Measurements from ENCODE around the gene SLC4A4.

DNA sequence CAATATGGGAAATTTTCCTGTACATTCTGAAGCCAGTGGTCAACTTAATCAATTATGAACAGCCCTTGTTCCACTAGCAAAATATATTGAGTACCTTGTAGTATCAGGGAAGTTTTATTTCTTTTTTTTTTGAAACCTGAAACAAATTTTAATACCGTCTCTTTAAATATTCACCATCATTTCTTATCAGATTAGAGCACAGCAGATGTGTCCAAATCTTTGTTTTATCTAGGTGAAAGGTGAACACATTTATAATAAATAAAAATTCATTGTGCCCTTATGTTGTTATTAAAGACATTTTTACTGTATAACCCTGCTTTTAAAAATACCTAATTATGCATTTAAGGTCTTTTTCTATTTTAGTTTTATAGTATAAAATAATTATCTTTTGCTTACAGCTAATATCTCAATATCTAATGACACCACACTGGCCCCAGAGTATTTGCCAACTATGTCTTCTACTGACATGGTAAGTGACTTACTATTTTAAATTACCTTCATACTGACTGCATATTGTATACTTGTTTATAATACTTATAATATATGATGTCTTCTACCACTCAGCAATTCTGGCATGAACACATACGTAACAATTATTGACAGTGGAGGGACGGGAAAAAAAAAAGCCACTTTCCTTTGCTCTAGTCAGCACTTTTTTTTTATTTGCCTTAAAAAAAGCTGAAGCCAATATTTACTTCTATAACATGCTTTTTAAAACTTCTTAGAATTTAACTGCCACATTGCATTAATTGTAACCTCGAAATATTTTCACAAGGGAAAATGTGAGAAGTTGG, 147.9 kb downstream of the SLC4A4 start:
- TF ChIP-seq POLR2A (IDR thresholded peaks at IDR 0.05) = no peak
- TF ChIP-seq, protein P1, sequence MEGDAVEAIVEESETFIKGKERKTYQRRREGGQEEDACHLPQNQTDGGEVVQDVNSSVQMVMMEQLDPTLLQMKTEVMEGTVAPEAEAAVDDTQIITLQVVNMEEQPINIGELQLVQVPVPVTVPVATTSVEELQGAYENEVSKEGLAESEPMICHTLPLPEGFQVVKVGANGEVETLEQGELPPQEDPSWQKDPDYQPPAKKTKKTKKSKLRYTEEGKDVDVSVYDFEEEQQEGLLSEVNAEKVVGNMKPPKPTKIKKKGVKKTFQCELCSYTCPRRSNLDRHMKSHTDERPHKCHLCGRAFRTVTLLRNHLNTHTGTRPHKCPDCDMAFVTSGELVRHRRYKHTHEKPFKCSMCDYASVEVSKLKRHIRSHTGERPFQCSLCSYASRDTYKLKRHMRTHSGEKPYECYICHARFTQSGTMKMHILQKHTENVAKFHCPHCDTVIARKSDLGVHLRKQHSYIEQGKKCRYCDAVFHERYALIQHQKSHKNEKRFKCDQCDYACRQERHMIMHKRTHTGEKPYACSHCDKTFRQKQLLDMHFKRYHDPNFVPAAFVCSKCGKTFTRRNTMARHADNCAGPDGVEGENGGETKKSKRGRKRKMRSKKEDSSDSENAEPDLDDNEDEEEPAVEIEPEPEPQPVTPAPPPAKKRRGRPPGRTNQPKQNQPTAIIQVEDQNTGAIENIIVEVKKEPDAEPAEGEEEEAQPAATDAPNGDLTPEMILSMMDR (IDR thresholded peaks at IDR 0.05) = no peak

Data from Peyer's patch (tissue), 4 donors.